ENCODE measurements around the gene TNFRSF12A. TPM values are rescaled to one million over a fixed set of nuclear protein-coding genes. Genes with fewer than 3 reads are reported as not detected.

Gene TNFRSF12A
- total and polyA plus RNA-seq, 2 experiments from 2014 or later = 115 to 142 TPM

DNA sequence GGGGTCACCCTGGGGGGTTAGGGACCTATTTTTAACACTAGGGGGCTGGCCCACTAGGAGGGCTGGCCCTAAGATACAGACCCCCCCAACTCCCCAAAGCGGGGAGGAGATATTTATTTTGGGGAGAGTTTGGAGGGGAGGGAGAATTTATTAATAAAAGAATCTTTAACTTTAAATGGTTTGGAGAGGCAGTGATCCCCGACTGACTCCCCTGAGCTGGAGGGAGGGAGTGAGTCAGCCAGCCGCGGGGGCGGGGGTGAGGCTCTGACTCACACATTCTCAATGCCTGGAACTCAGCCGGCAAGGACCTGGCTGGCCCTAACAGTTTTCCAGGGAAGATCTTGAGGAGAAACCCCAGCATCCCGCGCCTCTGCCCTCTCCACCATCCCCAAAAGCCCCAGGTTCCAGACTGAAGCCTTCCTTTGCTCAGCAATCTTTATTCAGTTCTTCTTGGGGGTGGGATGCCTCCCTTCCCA, 2.1 kb downstream of the TNFRSF12A start:
- TF ChIP-seq, protein P1, sequence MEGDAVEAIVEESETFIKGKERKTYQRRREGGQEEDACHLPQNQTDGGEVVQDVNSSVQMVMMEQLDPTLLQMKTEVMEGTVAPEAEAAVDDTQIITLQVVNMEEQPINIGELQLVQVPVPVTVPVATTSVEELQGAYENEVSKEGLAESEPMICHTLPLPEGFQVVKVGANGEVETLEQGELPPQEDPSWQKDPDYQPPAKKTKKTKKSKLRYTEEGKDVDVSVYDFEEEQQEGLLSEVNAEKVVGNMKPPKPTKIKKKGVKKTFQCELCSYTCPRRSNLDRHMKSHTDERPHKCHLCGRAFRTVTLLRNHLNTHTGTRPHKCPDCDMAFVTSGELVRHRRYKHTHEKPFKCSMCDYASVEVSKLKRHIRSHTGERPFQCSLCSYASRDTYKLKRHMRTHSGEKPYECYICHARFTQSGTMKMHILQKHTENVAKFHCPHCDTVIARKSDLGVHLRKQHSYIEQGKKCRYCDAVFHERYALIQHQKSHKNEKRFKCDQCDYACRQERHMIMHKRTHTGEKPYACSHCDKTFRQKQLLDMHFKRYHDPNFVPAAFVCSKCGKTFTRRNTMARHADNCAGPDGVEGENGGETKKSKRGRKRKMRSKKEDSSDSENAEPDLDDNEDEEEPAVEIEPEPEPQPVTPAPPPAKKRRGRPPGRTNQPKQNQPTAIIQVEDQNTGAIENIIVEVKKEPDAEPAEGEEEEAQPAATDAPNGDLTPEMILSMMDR (IDR thresholded peaks at IDR 0.05; ENCODE audit: low read depth, low read length) = no peak
- H3K4me1 ChIP-seq (ENCODE audit: low read depth) = peaks cover 22% of the 10 kb centered on the region
- DNase-seq (ENCODE audit: low read depth in 1 of 2, low spot score in 1 of 2) = peak; percentile 76 to 97
- peaks cover 13% of the 10 kb centered on the region for H3K36me3 ChIP-seq
- H3K9me3 ChIP-seq (ENCODE audit: low read depth) = no peaks in the 10 kb centered on the region
- peak overlapping the region; percentile 74 for H3K4me3 ChIP-seq
- H3K27ac ChIP-seq = peak overlapping the region; percentile 97
- H3K27me3 ChIP-seq = no peaks in the 10 kb centered on the region

GRCh38 chr16:3022684-3023414, 2.7 kb downstream of the TNFRSF12A start:
- Histone ChIP-seq H3K36me3 (peaks cover 13% of the 10 kb centered on the region), H3K4me1 (ENCODE audit: low read depth) (peaks cover 24% of the 10 kb centered on the region), H3K27ac (peak overlapping the region; percentile 97), H3K9me3 (ENCODE audit: low read depth) (no peaks in the 10 kb centered on the region), H3K4me3 (peak overlapping the region; percentile 74), H3K27me3 (no peaks in the 10 kb centered on the region)
- TF ChIP-seq, protein P1 (IDR thresholded peaks at IDR 0.05; ENCODE audit: low read depth, low read length) = no peak
- peak in 1 of 2 donors; percentile 68 for DNase-seq (ENCODE audit: low read depth in 1 of 2, low spot score in 1 of 2)

GRCh38 chr16:3023415-3023668, 3.2 kb downstream of the TNFRSF12A start:
- Histone ChIP-seq H3K27me3 (no peaks in the 10 kb centered on the region), H3K9me3 (ENCODE audit: low read depth) (no peaks in the 10 kb centered on the region), H3K36me3 (peaks cover 13% of the 10 kb centered on the region), H3K4me3 (peak overlapping the region; percentile 74), H3K4me1 (ENCODE audit: low read depth) (peaks cover 25% of the 10 kb centered on the region), H3K27ac (peak overlapping the region; percentile 97)
- peak in 1 of 2 donors; percentile 63 for DNase-seq (ENCODE audit: low read depth in 1 of 2, low spot score in 1 of 2)
- TF ChIP-seq, protein P1 (IDR thresholded peaks at IDR 0.05; ENCODE audit: low read depth, low read length) = no peak

GRCh38 chr16:3023669-3024478, 3.7 kb downstream of the TNFRSF12A start, which contains the start of the genes HCFC1R1 and THOC6:
Gene HCFC1R1 (minus strand): TSS chr16:3023942. CDS start chr16:3023941, 1 bp downstream.
Gene THOC6 (plus strand): TSS chr16:3024035. CDS start chr16:3024327, 292 bp downstream.
- Histone ChIP-seq H3K9me3 (ENCODE audit: low read depth) (no peaks in the 10 kb centered on the region), H3K27me3 (no peaks in the 10 kb centered on the region), H3K4me1 (ENCODE audit: low read depth) (peaks cover 22% of the 10 kb centered on the region), H3K4me3 (peak within 1 kb of the TSS; percentile 74), H3K27ac (peak within 1 kb of the TSS; percentile 97), H3K36me3 (peaks cover 13% of the 10 kb centered on the region)
- DNase-seq (ENCODE audit: low read depth in 1 of 2, low spot score in 1 of 2) = peak; percentile 99
- TF ChIP-seq, protein P1 (IDR thresholded peaks at IDR 0.05; ENCODE audit: low read depth, low read length) = no peak

DNA sequence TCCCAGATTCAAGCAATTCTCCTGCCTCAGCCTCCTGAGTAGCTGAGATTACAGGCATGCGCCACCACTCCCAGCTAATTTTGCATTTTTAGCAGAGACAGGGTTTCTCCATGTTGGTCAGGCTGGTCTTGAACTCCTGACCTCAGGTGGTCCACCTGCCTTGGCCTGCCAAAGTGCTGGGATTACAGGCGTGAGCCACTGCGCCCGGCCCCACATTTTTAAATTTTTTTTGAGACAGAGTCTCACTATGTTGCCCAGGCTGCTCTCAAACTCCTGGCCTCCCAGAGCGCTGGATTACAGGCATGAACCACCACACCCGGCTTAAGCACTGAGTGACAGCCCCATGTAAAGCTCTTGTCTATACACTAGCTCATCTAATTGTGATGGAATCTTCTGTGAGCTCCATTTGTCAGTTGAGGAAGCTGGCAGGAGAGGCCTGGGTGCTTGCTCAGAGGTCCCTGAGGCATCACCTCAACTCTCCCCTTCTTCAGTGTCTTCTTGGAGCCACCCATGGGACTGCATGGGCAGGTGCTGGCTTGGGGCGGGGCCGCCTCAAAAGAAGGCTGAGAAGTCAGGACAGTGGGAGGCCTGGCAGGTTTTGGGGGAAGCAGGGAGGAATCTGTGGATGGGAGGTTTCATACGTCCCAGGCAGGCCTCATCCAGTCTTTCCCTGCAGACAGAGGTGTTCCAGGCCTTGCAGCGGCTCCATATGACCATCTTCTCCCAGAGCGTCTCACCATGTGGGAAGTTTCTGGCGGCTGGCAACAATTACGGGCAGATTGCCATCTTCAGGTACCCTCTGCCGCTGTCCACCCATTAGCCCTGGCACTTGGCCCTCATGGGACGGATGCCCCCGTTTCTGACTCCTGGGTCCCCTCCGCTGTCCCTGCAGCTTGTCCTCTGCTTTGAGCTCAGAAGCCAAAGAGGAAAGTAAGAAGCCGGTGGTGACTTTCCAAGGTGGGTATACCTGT, 5.1 kb downstream of the TNFRSF12A start:
- Histone ChIP-seq H3K4me3 (no peak overlapping the region), H3K4me1 (ENCODE audit: low read depth) (peaks cover 22% of the 10 kb centered on the region)
- no peak for DNase-seq (ENCODE audit: low read depth in 1 of 2, low spot score in 1 of 2)

More for the DNA sequence above, 5.1 kb downstream of the TNFRSF12A start:
- no peak overlapping the region for H3K27ac ChIP-seq
- H3K9me3 ChIP-seq (ENCODE audit: low read depth) = no peaks in the 10 kb centered on the region
- H3K27me3 ChIP-seq = no peaks in the 10 kb centered on the region
- H3K36me3 ChIP-seq = peaks cover 13% of the 10 kb centered on the region
- TF ChIP-seq, protein P1 (IDR thresholded peaks at IDR 0.05; ENCODE audit: low read depth, low read length) = no peak

Measured in cardiac muscle cell (in vitro differentiated cells and primary cell).